ENCODE results near the gene KLHDC10. TPM values are rescaled to one million over a fixed set of nuclear protein-coding genes. Genes with fewer than 3 reads are reported as not detected.
A peak's percentile ranks its signal among the peaks of the same experiment; 100 is the strongest.
"Not testable (repeated sequence)": the region's sequence is repeated elsewhere in the genome, so short reads cannot be mapped to it uniquely, and the experiment has no call there.

Gene KLHDC10
- total RNA-seq, 1 donor from 2014 or later: 42.4 TPM

GRCh38 chr7:130141161-130141883 lies 71.0 kb downstream of the KLHDC10 start:
- peak; percentile 95 for DNase-seq (ENCODE audit: low spot score)

DNA sequence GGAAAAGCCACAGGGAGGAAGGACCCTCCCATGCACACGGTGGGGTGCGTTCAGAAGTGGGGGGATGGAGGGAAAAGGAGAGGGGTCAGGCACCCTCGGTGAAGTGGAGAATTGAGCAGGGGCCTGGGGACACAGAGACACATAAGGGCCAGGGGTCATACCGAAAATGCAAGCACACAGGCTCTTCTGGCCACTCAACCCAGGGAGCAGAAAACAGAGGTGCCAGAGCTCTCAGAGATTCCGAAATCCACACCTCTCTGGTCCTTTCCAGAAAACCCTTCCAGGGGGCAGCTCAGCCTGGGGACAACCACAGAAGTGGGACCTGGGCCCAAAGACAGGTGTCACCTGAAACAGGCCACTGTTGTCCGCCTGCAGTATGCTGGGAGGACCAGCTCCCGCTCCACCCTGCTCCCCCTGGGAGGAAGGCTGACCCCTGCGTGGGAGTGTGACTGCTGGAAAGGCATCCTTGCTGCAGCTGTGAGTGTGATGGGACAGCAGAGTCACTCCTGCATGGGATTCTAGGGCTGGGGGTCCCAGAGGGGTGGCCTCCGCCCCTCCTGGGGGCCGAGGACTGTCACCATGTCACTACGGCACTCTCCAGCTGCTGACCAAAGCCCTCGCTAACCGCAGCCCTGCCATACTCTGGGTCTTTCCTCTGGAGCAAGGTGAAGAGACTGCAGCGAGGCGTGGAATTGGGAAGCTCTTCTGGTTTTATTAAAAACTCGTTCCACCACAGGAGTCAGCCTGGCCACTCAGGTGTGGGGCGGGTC lies 71.7 kb downstream of the KLHDC10 start:
- no peak for DNase-seq (ENCODE audit: low spot score)

DNA sequence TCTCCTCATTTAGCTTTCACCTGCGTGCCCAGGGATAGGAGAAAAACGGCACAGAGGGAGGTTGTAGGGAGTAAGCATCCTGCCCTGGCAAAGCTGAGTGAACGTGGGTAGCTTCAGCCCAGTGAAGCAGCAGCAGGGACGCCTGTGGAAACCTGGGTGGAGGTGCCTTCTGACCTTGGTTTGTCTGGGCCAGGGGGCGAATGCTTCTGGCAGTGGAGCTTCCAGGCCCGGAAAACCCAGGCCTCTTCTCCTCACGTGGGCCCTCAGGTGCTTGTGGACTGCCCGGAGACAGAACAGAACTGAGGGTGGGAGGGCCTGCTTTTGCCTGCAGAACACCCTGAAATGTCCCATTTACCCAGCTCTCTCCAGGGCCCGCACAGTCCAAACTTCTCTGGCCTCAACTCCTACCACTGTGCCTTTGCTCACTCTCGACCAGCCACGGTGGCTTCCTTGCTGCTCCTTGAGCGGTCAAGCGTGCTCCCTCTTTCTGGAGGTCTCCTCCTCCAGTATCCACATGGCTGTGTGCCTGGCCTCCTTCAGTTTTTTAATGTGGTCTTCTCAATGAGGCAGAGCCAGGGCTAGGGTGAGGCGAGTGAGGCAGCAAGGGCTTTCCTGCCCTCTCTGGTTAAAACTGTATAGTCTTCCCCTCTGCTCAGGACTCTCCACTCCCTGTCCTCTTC lies 72.5 kb downstream of the KLHDC10 start:
- DNase-seq (ENCODE audit: low spot score): no peak

DNA sequence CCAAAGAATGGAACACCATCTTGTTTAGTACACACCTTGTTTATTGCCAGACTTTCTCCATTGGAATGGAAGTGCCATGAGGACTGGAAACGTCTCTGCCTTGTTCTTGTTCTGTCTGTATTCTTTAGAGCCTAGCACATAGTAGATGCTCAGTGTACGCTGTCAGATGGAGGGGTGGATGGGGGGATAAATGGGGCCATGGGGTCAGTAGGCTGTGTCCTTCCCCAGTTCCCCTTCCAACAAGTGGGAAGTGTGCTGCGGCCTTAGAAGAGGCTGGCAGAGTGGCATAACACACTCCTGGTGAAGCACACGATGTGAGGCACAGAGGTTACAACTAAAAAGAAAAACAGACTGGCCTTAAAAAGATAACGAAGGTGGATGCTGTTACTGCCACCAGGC lies 73.0 kb downstream of the KLHDC10 start:
- no peak for DNase-seq (ENCODE audit: low spot score)

GRCh38 chr7:130143986-130144311 lies 73.6 kb downstream of the KLHDC10 start:
- DNase-seq (ENCODE audit: low spot score): no peak

GRCh38 chr7:130144312-130145171 lies 74.2 kb downstream of the KLHDC10 start:
- DNase-seq (ENCODE audit: low spot score): peak; percentile 72

DNA sequence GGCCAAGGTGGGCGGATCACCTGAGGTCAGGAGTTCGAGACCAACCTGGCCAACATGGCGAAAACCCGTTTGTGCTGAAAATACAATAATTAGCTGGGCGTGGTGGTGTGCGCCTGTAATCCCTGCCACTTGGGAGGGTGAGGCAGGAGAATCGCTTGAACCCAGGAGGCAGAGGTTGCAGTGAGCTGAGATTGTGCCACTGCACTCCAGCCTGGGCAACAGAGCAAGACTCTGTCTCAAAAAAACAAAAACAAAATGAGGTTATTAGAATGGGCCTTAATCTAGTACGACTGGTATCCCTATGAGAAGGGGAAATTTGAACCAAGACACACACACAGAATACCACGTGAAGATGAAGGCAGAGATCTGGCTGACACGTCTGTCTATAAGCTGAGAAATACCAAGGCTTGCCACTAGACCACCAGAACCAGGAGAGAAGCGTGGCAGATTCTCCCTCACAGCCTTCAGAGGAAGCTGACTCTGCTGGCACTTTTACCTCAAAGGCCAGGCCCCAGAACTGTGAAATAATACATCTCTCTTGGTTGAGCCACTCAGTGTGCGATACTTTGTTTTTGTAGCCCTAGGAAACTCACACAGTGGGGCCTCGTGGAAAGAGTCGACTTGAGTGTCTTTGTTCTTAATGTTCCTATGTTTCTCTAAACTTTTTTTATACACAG lies 75.2 kb downstream of the KLHDC10 start:
- no peak for DNase-seq (ENCODE audit: low spot score)

GRCh38 chr7:130146142-130146541 lies 75.8 kb downstream of the KLHDC10 start:
- not testable (repeated sequence) for DNase-seq (ENCODE audit: low spot score)

DNA sequence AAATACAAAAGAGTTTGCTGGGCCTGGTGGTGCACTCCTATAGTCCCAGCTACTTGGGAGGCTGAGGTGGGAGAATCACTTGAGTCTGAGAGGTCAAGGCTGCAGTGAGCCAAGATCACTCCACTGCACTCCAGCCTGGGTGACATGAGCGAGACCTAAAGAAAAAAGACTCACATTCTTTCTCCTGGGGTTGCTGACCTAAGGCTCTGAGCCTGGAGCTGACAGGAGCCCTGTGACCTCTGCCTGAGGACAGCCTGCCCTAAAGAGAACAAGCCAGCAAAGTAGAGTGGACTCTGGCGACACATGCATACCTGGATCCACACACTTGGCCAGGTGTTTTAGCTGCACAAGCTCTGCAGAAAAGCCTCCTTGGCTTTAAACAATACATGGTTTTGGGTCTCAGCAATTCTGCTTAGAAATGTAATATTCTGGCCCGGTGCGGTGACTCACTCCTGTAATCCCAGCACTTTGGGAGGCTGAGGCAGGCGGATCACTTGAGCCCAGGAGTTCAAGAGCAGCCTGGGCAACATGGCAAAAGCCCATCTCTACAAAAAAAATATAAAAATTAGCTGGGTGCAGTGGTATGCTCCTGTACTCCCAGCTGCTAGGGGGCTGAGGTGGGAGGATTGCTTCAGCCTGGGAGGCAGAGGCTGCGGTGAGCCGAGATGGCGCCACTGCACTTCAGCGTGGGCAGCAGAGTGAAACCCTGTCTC lies 76.5 kb downstream of the KLHDC10 start:
- DNase-seq (ENCODE audit: low spot score): no peak

DNA sequence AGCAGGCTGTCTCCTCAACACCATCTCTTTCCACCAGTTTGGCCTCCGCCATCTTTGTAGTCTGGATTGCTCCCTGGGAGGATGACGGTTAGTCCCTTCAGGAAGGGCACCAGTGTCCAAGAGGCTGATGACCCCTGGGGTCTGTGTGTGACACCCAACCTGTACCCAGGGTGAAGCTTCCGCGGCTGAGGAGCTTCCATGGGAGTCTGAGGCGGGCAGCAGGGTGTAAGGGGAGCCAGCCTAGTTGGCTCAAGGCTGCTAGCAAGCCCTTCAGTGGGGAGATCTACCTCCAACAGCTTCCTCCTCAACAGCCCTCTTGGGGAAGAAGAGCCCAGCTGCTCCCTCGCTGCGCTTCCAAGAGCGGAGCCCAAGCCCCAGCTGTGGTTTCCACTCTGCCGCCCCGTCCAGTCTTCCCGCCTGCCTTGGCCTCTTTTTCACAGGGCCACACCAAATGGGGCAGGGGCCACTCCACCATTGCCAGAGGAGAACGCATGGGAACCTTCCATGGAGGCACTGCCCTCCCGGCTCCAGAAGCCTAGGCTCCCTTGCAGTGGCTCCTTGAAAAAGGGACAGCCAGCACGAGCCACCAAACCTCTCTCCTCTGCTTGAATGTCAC lies 77.5 kb downstream of the KLHDC10 start:
- no peak for DNase-seq (ENCODE audit: low spot score)

GRCh38 chr7:130148561-130148960 lies 78.2 kb downstream of the KLHDC10 start:
- DNase-seq (ENCODE audit: low spot score): no peak

DNA sequence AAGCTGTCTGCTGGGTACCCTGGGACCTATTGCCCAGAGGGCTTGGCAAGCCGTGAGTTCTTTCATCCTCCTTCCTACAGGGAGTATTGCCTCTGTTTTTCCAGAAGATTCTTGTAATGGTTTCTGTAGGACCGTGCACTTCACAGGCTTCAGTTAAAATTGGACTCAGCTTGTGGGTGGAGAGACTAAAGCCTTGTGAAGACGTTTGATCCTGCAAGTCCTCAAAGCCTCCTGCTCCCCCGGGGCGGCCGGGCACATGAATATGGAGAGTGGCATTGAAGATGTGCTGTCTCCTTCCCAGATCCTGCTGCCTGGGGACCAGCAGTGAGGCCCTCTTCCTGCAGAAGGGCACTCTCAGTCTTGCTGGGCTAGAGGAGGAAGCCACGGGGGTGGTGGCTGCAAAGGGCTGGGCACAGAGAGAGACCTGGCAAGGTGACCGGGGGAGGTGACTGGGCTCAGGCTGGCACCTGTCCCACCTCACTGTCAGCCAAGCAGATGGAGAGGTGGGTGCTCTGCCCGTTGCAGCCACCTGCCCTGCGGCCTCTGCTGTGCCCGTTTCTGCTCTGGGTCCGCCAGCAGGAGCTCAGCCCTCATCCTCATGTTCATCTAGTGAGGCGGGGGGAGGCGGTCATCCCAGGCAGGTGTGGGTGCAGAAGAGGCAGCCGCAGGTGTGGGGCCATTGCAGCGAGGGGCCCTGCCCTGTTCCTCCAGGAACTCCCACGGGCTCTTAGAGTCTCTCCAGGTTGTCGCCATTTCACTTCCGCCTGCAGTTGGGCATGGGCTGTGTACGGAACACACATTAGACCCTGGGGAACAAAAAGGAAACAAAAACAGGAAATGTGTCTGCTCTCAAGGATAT lies 79.2 kb downstream of the KLHDC10 start:
- DNase-seq (ENCODE audit: low spot score): peak; percentile 51

DNA sequence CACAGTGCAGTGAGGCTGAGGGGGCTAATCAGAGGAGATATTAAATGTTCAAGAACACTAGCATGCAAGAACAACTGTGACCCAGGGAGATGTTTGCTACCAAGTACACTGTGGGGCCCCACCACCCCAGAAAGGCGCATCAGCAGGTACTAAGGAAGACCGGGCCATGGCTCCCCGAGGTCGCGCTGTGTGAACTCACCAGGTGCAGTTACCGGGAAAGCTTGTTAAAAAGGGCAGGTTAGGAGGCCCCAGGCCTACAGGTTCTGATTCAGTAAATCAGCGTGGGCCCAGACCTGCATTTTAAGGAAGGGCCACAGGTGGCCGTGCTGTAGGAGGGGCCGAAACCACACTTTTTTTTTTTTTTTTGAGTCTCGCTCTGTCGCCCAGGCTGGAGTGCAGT lies 80.3 kb downstream of the KLHDC10 start:
- no peak for DNase-seq (ENCODE audit: low spot score)

DNA sequence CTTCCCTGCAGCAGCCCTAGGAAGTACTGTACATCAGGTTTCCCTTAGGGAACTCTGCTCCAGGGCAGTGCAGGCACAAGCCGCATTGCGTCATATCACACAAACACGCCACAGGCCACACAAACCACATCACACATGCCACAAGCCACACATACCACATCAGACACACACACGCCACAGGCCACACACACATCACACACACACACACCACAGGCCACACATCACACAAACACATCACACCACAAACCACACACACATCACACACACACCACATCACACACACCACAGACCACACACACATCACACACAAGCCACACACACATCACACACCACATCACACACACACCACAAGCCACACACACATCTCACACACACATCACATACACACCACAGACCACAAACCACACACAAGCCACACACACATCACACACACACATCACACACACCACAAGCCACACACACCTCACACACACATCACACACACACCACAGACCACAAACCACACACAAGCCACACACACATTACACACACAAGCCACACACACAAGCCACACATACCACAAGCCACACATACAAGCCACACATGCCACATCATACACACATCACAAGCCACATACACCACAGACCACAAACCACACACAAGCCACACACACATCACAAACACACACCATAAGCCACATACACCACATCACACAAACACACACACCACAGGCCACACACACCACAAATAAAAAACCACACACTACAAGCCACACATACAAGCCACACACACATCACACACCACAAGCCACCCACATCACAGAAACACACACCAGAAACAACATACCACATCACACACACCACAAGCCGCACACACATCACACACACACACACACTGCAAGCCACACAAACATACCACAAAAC lies 81.5 kb downstream of the KLHDC10 start:
- no peak for DNase-seq (ENCODE audit: low spot score)

DNA sequence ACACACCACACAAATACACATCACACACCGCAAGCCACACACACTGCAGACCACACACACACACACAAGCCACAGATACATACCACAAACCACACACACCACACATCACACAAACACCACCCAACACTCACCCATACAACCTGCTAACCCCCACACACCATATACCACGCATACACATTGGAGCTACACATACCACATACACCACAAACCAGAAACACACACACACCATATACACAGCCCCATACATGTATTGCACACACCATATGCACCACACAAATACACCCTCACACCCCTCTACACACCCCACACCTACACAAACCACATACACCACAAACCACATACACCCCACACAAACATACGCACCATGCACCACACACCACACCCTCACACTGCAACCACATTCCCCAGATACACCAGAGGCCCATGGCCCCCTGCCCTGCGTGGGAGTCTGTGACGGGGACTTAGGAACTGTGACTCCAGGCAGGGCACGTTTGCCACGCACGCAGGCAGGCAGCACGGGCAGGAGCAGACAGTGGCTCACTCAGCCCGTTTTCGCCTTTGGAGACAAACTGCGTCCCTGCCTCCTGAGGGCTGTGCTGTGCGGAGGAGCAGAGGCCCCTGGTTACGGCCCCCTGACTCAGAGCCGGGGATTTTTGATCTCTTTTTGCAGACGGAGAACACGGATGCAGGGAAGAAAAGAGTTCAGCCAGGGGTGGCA lies 82.3 kb downstream of the KLHDC10 start:
- DNase-seq (ENCODE audit: low spot score): peak; percentile 88

DNA sequence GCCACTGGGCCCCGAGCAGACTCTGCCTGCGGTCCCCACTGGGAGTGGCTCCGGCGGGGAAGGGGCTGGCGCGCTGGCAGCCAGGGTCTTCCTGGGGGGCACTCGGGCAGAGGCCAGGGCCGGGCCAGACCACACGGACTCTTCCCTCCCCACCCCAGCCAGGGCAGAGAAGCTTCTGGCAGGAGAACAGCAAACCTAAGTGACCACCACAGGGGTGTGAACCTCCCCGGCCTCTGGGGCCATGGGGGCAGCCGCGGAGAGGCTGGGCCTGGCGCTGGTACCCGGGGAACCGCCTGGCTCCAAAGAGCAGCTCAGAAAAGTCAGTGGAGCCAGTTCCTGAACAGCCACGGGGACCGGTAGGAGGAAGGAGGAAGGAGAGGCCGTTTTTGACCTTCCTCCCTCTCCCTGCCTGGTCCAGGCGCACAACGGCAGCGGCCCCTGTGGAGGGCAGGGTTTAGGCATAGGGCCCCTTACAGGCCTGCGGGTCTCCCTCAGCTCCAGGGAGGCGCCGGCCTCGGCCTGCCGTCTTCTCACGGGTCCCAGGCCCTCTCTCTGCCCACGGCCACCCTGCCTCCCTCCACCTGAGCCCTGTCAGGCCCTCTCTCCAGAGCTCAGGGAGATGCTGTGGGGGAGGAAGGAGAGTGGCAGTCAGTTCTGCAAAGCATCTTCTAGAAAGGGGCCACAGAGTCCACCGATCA lies 83.0 kb downstream of the KLHDC10 start:
- no peak for DNase-seq (ENCODE audit: low spot score)

DNA sequence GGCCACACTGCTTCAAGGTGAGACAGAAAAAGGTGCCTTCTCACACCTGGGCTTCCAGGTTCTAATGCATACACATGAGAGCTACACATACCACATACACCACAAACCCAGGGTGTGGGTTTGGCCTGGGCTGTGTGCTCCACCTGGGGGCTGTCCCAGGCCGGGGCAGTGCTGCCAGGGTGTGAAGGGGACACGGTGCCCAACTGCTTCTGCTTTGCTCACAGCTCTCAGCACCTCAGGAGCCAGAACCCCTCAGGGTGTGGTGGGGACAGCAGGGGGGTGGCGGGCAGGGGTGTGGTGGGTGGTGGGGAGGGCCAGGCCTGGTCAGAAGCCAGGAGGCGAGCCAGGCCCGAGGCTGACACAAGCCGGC lies 83.8 kb downstream of the KLHDC10 start:
- DNase-seq (ENCODE audit: low spot score): no peak
